GM18502 (cell line): ENCODE data around the gene NUCB2.
"Not testable (repeated sequence)": the region's sequence is repeated elsewhere in the genome, so short reads cannot be mapped to it uniquely, and the experiment has no call there.

Source experiments
- ATAC-seq: cut with Tn5 transposase; IDR thresholded peaks from one replicate; pipeline ENCODE4 v1.9.1; 2021; ENCODE audit warnings: mild to moderate bottlenecking; ENCODE audit not compliant: unreplicated experiment, poor library complexity

The NUCB2 gene

GRCh38 chr11:17267576-17267975, 9.0 kb upstream of the NUCB2 start:
- no peak for ATAC-seq

- ATAC-seq, result not testable (repeated sequence)
Observed at GRCh38 chr11:17268500-17268899, 8.0 kb upstream of the NUCB2 start.

GRCh38 chr11:17268902-17269301, 7.6 kb upstream of the NUCB2 start:
- no peak for ATAC-seq

- ATAC-seq, result no peak
Observed at GRCh38 chr11:17272801-17273200, 3.7 kb upstream of the NUCB2 start.

- ATAC-seq, result no peak
Observed at GRCh38 chr11:17273211-17273610, 3.3 kb upstream of the NUCB2 start.

- ATAC-seq, result no peak
Observed at GRCh38 chr11:17273668-17274282, 2.8 kb upstream of the NUCB2 start.

GRCh38 chr11:17275400-17276235, 921 bp upstream of the NUCB2 start:
- ATAC-seq, result no peak

GRCh38 chr11:17277024-17277584, 565 bp downstream of the NUCB2 start:
- ATAC-seq, result peak; percentile 18

GRCh38 chr11:17280494-17281127, 4.1 kb downstream of the NUCB2 start:
- no peak for ATAC-seq

GRCh38 chr11:17286332-17286731, 9.8 kb downstream of the NUCB2 start:
- ATAC-seq, result no peak

GRCh38 chr11:17287058-17287457, 10.5 kb downstream of the NUCB2 start:
- no peak for ATAC-seq

GRCh38 chr11:17291710-17292109, 15.2 kb downstream of the NUCB2 start:
- ATAC-seq, result no peak

- ATAC-seq, result no peak
Observed at GRCh38 chr11:17293311-17293710, 16.8 kb downstream of the NUCB2 start.

- peak; percentile 52 for ATAC-seq
Observed at GRCh38 chr11:17294033-17294432, 17.5 kb downstream of the NUCB2 start.

GRCh38 chr11:17296852-17297559, 20.5 kb downstream of the NUCB2 start:
- ATAC-seq, result no peak

GRCh38 chr11:17298302-17298701, 21.8 kb downstream of the NUCB2 start:
- peak; percentile 87 for ATAC-seq

- ATAC-seq, result no peak
Observed at GRCh38 chr11:17300372-17300771, 23.8 kb downstream of the NUCB2 start.

- ATAC-seq, result no peak
Observed at GRCh38 chr11:17313349-17314231, 37.1 kb downstream of the NUCB2 start.

- ATAC-seq, result no peak
Observed at GRCh38 chr11:17314232-17314547, 37.7 kb downstream of the NUCB2 start.
